GM12878 (cell line): ENCODE data around the gene TTI1. TPM values are rescaled to one million over a fixed set of nuclear protein-coding genes. Genes with fewer than 3 reads are reported as not detected.
A peak's percentile ranks its signal among the peaks of the same experiment; 100 is the strongest.

Experiments
- ATAC-seq: fragments of 200-7000 bp; cut with Tn5 transposase; 3 replicates; pipeline ENCODE4 v1.9.1; 2020; ENCODE audit warnings: mild to moderate bottlenecking, moderate library complexity
- BruUV-seq: library from RNA; stranded (reverse); fragments of 400-500 nt; replicated peaks from 2 replicates; lab custom pipeline; 2021; lab: Mats Ljungman, UMichigan
- CTCF ChIA-PET: fragments of 300-600 bp; sonication (Branson Sonifier 250); formaldehyde crosslinking; extraction: SDS; loops from one replicate; lab custom pipeline; 2021; ENCODE audit warnings: inconsistent platforms; lab: Yijun Ruan, JAX
- POLR2A ChIA-PET: fragments of 350-600 bp; formaldehyde crosslinking; extraction: SDS; loops from one replicate; lab custom pipeline; 2021; ENCODE audit warnings: inconsistent platforms; lab: Charles Lee
- RAD21 ChIA-PET: fragments of 300-600 bp; sonication (Branson Sonifier 250); formaldehyde crosslinking; loops from one replicate; lab custom pipeline; 2023; ENCODE audit warnings: antibody characterized with exemption; ENCODE audit not compliant: unreplicated experiment; lab: Charles Lee
- SMC1A ChIA-PET: fragments of 300-600 bp; sonication (Branson Sonifier 250); formaldehyde crosslinking; loops from one replicate; lab custom pipeline; 2023; ENCODE audit not compliant: unreplicated experiment, uncharacterized antibody; lab: Charles Lee
- DNase-seq: peaks from one replicate; pipeline ENCODE4 v3.0.0-alpha.2; 2011; ENCODE audit warnings: low read depth, low spot score
- FAIRE-seq: peaks from 3 replicates; lab custom pipeline; 2011; peaks lifted over from hg19 to GRCh38; lab: Jason Lieb, UNC
- H2AFZ ChIP-seq: 2 replicates; pipeline ENCODE4 v1.6.0; 2011; ENCODE audit warnings: low read depth, low read length, control low read depth; ENCODE audit not compliant: control insufficient read depth
- H3K27ac ChIP-seq: 2 replicates; pipeline ENCODE4 v1.5.1; 2011; ENCODE audit warnings: control low read depth; ENCODE audit not compliant: control insufficient read depth, insufficient read depth
- H3K27me3 ChIP-seq, 2 experiments: replicated peaks in 1 of 2; 2 replicates each; pipeline versions ENCODE4 v1.6.0 to v1.6.1; 2011; ENCODE audit warnings: low read length in 1 of 2; ENCODE audit not compliant: control insufficient read depth in 2 of 2, insufficient read depth in 2 of 2
- H3K36me3 ChIP-seq, 2 experiments: 2 replicates each; pipeline ENCODE4 v1.5.1; 2011; ENCODE audit warnings: low read length in 1 of 2; ENCODE audit not compliant: control insufficient read depth in 2 of 2, insufficient read depth in 2 of 2
- H3K4me1 ChIP-seq: 2 replicates; pipeline ENCODE4 v1.6.1; 2011; ENCODE audit warnings: mild to moderate bottlenecking, low read length, moderate library complexity, mixed read lengths; ENCODE audit not compliant: control insufficient read depth, insufficient read depth
- H3K4me2 ChIP-seq: 2 replicates; pipeline ENCODE4 v1.6.0; 2011; ENCODE audit warnings: control low read depth; ENCODE audit not compliant: control insufficient read depth, insufficient read depth
- H3K4me3 ChIP-seq: fragments of 200-600 bp; sonication (generic); 2 replicates; pipeline ENCODE4 v1.5.1; 2016
- H3K79me2 ChIP-seq: 2 replicates; pipeline ENCODE4 v1.6.0; 2011; ENCODE audit warnings: low read length; ENCODE audit not compliant: control insufficient read depth, insufficient read depth
- H3K9ac ChIP-seq: 2 replicates; pipeline ENCODE4 v1.8.0; 2011; ENCODE audit warnings: low read length, control low read depth, mixed read lengths; ENCODE audit not compliant: control insufficient read depth, insufficient read depth
- H3K9me3 ChIP-seq: replicated peaks from 3 replicates; pipeline ENCODE4 v1.5.1; 2011; ENCODE audit warnings: mild to moderate bottlenecking, low read length; ENCODE audit not compliant: control insufficient read depth, insufficient read depth
- H4K20me1 ChIP-seq: 2 replicates; pipeline ENCODE4 v1.6.0; 2011; ENCODE audit not compliant: control insufficient read depth, insufficient read depth
- BCL11A ChIP-seq: IDR thresholded peaks from 2 replicates; pipeline ENCODE4 v1.6.1; 2011; ENCODE audit warnings: low read depth, low read length
- BCL3 ChIP-seq: IDR thresholded peaks from 2 replicates; pipeline ENCODE4 v1.6.1; 2011; ENCODE audit warnings: borderline replicate concordance, low read depth, mild to moderate bottlenecking, moderate library complexity, low read length; ENCODE audit not compliant: insufficient read depth, poor library complexity, severe bottlenecking
- BRCA1 ChIP-seq: IDR thresholded peaks from 2 replicates; pipeline ENCODE4 v1.6.1; 2011; ENCODE audit warnings: low read depth, low read length, improper control_type of control experiment
- DPF2 ChIP-seq: fragments of 450-650 bp; IDR thresholded peaks from 2 replicates; pipeline ENCODE4 v1.6.1; 2017; ENCODE audit warnings: mild to moderate bottlenecking
- EP300 ChIP-seq, 2 experiments: fragments of 150-350 bp in 1 of 2; IDR thresholded peaks; 2 replicates each; pipeline ENCODE4 v1.6.1; 2011 to 2012; ENCODE audit warnings: low read depth in 2 of 2, low read length in 2 of 2, borderline replicate concordance in 1 of 2, improper control_type of control experiment in 1 of 2, inconsistent platforms in 1 of 2; ENCODE audit not compliant: control insufficient read depth in 1 of 2
- HCFC1 ChIP-seq: fragments of 150-350 bp; IDR thresholded peaks from 2 replicates; pipeline ENCODE4 v1.6.1; 2014; ENCODE audit warnings: low read length
- MLLT1 ChIP-seq: fragments of 450-650 bp; IDR thresholded peaks from 2 replicates; pipeline ENCODE4 v1.6.1; 2016; ENCODE audit warnings: mild to moderate bottlenecking
- POLR2AphosphoS5 ChIP-seq: IDR thresholded peaks from 2 replicates; pipeline ENCODE4 v1.6.1; 2011; ENCODE audit warnings: mild to moderate bottlenecking, low read length, inconsistent platforms
- POU2F2 ChIP-seq: IDR thresholded peaks from 3 replicates; pipeline ENCODE4 v1.6.1; 2011; ENCODE audit warnings: low read depth, mild to moderate bottlenecking, low read length, borderline replicate concordance
- SREBF1 ChIP-seq: IDR thresholded peaks from 2 replicates; pipeline ENCODE4 v1.6.1; 2012; ENCODE audit warnings: mild to moderate bottlenecking, low read length
- TCF12 ChIP-seq: IDR thresholded peaks from 2 replicates; pipeline ENCODE4 v1.6.1; 2011; ENCODE audit warnings: low read depth, mild to moderate bottlenecking, low read length
- WRNIP1 ChIP-seq: IDR thresholded peaks from 2 replicates; pipeline ENCODE4 v1.6.1; 2011; ENCODE audit warnings: low read depth, low read length, improper control_type of control experiment, borderline replicate concordance
- ZBED1 ChIP-seq: IDR thresholded peaks from 2 replicates; pipeline ENCODE4 v1.6.1; 2016; ENCODE audit warnings: borderline replicate concordance
- ZBTB11 ChIP-seq: fragments of 450-650 bp; formaldehyde crosslinking; IDR thresholded peaks from 2 replicates; pipeline ENCODE4 v1.5.0; 2022; ENCODE audit warnings: mild to moderate bottlenecking, missing genetic modification characterization
- ZNF384 ChIP-seq: IDR thresholded peaks from 2 replicates; pipeline ENCODE4 v1.6.1; 2012; ENCODE audit warnings: low read depth, mild to moderate bottlenecking, low read length, improper control_type of control experiment, borderline replicate concordance
- WGBS: methylation state at CpG from one replicate; pipeline ENCODE4 v1.1.6; 2016; ENCODE audit warnings: low lambda C conversion rate; ENCODE audit not compliant: insufficient replicate concordance, insufficient coverage; ENCODE audit errors: missing lambda C conversion rate; 5-methylcytosine and 5-hydroxymethylcytosine counted together
- in situ Hi-C: fragments of 300-500 bp; cut with MboI; formaldehyde crosslinking; loops from 9 replicates; pipeline ENCODE4 v1.14.3; 2018; ENCODE audit warnings: mixed read lengths
- intact Hi-C: fragments of 100-400 bp; cut with micrococcal nuclease; formaldehyde crosslinking; loops from one replicate; pipeline ENCODE4 v1.14.2; 2022; ENCODE audit not compliant: unreplicated experiment
- polyA plus RNA-seq, 11 experiments: library from polyadenylated mRNA; depleted of rRNA in 4 of 11; unstranded in 6 of 11; stranded (reverse) in 5 of 11; fragments of >200 nt; fragmentation: Nextera tagmentation in 4 of 11; fragmentation: Illumina TruSeq in 1 of 11; extraction: Ambion mirVana in 4 of 11; extraction: Trizol in 1 of 11; gene quantifications; 1 replicate in 1 of 11; 2 replicates in 10 of 11; pipeline versions ENCODE4 v1.2.1 to v1.2.3, GENCODE V29; 2011 to 2016; ENCODE audit warnings: inconsistent platforms in 2 of 11, missing spikeins in 2 of 11, low read depth in 1 of 11
- total RNA-seq, 4 experiments: library from RNA; depleted of rRNA in 3 of 4; stranded (reverse); fragments of >200 nt in 3 of 4; fragmentation: Illumina TruSeq in 1 of 4; extraction: Trizol in 1 of 4; gene quantifications; 2 replicates each; pipeline versions ENCODE4 v1.2.1 to v1.2.3, GENCODE V29; 2013 to 2021

TTI1 gene
- total and polyA plus RNA-seq, 10 of the 15 experiments (the other 5 are each of a cell fraction or from before 2014, with no cell fraction given) = 5.3 to 44.6 (median 24.9) TPM

- peaks cover 13% of the 10 kb centered on the region for H3K4me1 ChIP-seq
- no peak for DNase-seq
- H3K79me2 ChIP-seq = peaks cover 5% of the 10 kb centered on the region
- no TSS peak for BruUV-seq
- POLR2A ChIA-PET = interaction anchor here (1.3 to 1.7 kb wide), 3 partner anchors 13 to 86 kb away, joined by 3 to 12 read pairs (median 4); no protein-coding TSS in a partner anchor
- H3K36me3 ChIP-seq = peaks cover 10 to 23% of the 10 kb centered on the region in 2 experiments
- in situ Hi-C loops (no loop called here), intact Hi-C loops (no loop called here)
- H3K9ac ChIP-seq = no peak overlapping the region
- 82% methylated on average over 3 of the region's 3 CpGs for WGBS
- H3K27ac ChIP-seq = no peak overlapping the region
- no peak for TF ChIP-seq SREBF1
- no peak for TF ChIP-seq TCF12
- no peak for TF ChIP-seq MLLT1
- no peak for TF ChIP-seq BRCA1
- no peak for TF ChIP-seq BCL3
- TF ChIP-seq ZBTB11 = no peak
- no peak for TF ChIP-seq ZNF384
- TF ChIP-seq POLR2AphosphoS5 = no peak
- TF ChIP-seq BCL11A = no peak
- no peak for TF ChIP-seq HCFC1
- TF ChIP-seq ZBED1 = no peak
- no peak for TF ChIP-seq WRNIP1
- no peak for TF ChIP-seq POU2F2
- no peak for TF ChIP-seq DPF2
- no peak for TF ChIP-seq EP300 (IDR thresholded peaks at IDR 0.05; ENCODE audit: borderline replicate concordance in 1 of 2, control insufficient read depth in 1 of 2, low read depth in 2 of 2, low read length in 2 of 2)
- RAD21 ChIA-PET = interaction anchor here (1.2 to 6.1 kb wide), 9 partner anchors 14 to 145 kb away, joined by 4 to 88 read pairs (median 39); partner anchors contain the start of gene TGM2
- CTCF ChIA-PET = interaction anchor here (0.8 to 12.1 kb wide), 14 partner anchors 13 to 146 kb away, joined by 3 to 260 read pairs (median 26); partner anchors contain the start of gene TGM2
- no peaks in the 10 kb centered on the region for H3K27me3 ChIP-seq
- 0 out of 2 replicates have a peak overlapping the region, but pooled peaks have one; percentile 13 for H3K4me2 ChIP-seq
- H3K9me3 ChIP-seq = peaks cover 4% of the 10 kb centered on the region
- no peak overlapping the region for H3K4me3 ChIP-seq
- no peak for ATAC-seq
- H2AFZ ChIP-seq = no peak overlapping the region
- no peaks in the 10 kb centered on the region for H4K20me1 ChIP-seq
- FAIRE-seq = no peak
- SMC1A ChIA-PET = interaction anchor here (0.8 to 12.3 kb wide), 14 partner anchors 7 to 151 kb away, joined by 3 to 166 read pairs (median 18); partner anchors contain the start of gene TGM2
Measured at GRCh38 chr20:38075161-38075998, 42.1 kb upstream of the TTI1 start.
